ENCODE data around the gene SGCD.

SGCD gene

DNA sequence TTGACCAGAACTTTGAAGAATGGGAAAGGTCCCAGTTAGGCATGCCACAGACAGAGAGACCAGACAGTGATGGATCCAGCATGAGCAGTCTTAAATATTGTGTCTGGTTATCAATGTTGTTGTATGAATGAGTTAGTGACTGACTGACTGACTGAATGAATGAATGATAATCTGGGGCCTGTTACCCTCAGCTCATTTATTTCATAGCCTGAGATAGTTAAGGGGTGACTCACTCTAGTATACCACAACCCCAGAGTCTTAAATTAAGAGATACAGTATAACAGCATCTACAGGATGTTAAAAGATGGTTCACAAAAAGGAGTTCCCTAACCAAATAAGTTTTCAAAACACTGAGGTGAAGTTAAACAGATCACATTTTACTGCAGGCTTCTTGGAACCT lies 133.5 kb downstream of the SGCD start:
- no peak for DNase-seq (ENCODE audit: low read depth)

DNA sequence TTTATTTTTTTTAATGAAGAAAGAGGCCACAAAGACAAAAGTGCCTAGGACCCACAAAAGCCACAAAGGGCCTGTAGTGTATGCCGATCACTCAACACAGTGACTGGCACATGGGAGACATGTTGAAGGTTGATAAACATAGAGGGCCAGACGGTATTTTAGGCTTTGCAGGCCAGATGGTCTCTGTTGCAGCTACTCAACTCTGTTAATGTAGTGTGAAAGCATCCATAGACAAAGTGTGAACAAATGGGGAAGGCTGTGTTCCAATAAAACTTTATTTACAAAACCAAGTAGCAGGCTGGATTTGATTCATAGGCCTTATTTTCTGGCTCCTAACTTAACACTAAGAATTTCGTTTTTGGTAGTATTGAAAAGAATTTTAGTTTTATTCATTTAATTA lies 139.9 kb downstream of the SGCD start:
- DNase-seq (ENCODE audit: low read depth): no peak

DNA sequence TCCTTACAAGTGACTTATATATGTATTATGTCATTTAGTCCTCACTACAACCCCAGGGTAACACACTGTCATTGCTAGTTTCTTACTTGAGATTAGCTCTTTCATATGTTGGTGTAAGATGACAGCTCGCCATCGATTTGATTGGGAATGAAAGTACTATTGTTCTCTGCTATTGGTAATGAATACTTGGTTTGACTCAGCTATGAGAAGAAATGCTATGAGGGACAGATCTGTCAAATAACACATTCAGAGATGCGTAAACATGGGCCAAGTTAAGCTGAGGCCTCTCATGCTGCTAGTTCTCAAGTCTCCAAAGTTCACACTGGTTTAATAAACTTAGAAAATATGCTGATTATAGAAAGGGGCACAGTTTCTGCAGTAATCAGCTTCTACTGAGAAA lies 142.7 kb downstream of the SGCD start:
- no peak for DNase-seq (ENCODE audit: low read depth)

DNA sequence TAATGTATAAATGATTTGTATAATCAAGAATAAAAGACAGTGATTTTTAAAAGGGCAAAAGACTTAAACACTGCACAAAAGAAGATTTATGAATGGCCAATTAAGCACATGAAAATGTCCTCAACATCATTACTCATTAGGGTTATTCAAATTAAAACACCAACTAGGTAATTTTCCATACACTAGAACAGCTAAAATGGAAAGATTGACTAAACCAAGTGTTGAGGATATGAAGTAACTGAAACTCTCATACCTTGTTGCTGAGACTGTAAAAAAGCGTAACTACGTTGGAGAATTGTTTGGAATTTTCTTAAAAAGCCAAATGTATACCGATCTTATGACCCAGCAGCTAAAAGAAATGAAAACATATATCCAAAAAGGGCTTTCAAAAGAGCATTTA lies 144.9 kb downstream of the SGCD start:
- DNase-seq (ENCODE audit: low read depth): no peak

- no peak for DNase-seq (ENCODE audit: low read depth)
These were observed 146.4 kb downstream of the SGCD start for GRCh38 chr5:156473269-156473908.

DNA sequence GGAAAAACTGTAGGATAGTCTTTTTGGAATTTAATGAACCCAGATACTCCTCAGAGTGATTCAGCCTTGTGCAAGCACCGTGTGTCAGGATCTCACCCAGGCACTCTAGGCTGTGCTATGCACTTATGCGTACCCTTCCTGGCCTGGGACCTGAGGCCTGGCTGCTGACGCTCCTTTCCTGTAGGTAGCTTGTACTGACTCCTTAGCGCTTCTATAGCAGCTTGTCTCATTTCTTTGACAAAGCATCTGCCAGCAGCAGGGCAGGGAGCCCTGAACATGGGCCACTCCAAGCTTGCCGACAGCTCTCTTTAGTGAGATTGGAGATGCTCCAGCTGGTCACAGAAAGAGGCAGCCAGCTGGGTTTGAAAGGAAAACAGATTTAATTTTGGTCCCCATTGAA lies 147.3 kb downstream of the SGCD start:
- no peak for DNase-seq (ENCODE audit: low read depth)

DNA sequence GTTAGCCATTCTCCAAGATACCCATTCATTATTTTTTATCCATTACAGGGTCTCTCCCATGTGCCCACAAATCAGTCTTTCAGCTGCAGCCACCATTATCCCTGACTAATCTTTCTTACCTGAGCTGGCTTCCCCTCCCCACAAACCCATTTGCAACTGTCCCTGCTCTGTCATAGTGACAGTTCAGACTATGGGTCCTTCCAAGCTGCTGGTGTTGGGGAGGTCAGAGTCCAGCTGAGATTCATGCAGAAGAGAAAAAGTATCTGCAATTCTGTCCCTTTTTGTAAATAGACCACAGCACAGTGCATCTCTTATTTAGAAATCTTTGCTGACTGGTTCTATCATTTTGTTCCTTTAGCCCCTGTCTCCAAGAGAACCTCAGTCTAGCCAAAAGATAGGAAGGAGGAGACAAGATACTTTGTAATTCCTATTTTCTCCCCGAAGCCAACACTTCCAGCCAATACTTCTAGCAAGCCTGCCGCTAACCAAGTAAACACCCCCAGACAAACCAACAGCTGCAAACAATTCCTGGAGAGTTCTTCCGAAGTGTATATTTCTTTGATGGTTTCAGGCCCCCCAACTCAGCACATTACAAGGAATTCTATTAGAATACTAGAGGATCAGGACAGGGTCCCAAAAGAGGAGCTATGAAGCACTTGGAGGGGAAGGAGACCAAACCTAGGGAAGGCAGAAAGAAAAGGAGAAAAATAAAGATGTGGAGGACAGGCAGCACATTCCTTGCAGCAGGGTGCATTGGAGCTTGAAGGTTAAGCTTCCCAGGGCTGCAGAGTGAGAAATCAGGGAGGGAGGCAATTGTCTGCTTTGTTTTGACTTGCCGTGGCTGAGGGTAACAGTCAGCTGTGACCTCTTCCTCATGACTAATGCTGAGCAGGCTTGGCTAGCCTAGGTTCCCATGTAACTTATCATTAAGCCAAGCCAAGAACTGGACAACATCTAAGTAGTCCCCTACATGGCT lies 148.5 kb downstream of the SGCD start:
- DNase-seq (ENCODE audit: low read depth): no peak

DNA sequence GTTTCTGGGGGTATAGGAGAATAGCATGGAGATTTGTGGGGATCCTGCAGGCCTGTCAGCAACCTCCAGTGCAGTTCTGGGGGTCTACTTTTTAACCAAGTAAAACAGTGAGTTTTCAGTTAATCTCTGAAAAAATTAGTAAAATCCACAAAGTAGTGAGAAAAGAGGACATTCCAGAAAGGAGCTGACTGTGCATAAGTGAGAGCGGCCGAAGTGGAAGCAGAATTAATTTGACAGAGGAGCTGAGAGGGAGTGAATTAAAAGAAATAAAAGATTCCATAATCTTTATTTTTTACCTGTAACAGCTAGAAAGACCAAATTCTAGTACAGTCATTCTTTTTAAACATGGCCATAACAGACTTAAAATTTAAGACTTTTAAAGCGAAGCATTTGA lies 149.2 kb downstream of the SGCD start:
- no peak for DNase-seq (ENCODE audit: low read depth)

GRCh38 chr5:156476678-156477077 lies 149.7 kb downstream of the SGCD start:
- DNase-seq (ENCODE audit: low read depth): no peak

DNA sequence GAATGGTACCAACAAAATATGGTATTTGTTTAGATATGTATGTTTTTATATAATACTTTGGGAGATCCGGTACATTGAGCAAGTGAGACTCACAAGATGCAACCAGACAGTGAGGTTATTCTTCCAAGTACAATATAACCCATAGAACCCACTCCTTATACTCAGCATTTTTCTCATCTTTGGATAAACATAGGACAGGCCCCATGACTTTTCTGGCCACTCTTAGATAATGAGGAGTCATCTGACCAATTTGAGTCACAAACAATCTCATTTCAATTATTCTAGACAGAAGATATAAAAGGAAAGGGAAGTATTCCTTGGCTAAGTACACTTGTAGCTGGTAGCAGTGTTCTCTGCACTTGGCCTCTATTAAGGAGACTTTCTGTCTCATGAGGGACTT lies 150.2 kb downstream of the SGCD start:
- no peak for DNase-seq (ENCODE audit: low read depth)

DNA sequence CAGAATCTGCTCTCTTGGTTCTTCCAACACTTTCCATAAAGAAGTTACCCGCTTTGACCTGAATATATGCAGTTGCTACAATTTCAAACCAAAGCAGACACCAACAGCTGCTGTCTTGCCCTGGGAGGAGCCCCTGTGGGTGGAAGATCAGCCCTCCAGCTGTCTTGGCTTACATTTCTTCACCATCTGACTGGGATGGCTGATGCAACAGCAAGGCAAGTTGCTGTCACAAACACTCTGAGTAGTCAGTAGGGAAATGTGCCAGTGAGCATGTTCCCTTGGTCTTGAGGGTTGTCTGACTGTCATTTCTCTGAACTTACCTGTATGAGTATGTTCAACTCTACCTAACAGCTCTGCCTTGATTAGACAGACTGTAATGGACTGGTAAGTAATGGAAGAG lies 152.9 kb downstream of the SGCD start:
- DNase-seq (ENCODE audit: low read depth): no peak

- DNase-seq (ENCODE audit: low read depth): no peak
These were observed 154.8 kb downstream of the SGCD start for GRCh38 chr5:156481741-156482140.

GRCh38 chr5:156482818-156483217 lies 155.9 kb downstream of the SGCD start:
- no peak for DNase-seq (ENCODE audit: low read depth)

GRCh38 chr5:156486394-156487238 lies 159.7 kb downstream of the SGCD start:
- no peak for DNase-seq (ENCODE audit: low read depth)

DNA sequence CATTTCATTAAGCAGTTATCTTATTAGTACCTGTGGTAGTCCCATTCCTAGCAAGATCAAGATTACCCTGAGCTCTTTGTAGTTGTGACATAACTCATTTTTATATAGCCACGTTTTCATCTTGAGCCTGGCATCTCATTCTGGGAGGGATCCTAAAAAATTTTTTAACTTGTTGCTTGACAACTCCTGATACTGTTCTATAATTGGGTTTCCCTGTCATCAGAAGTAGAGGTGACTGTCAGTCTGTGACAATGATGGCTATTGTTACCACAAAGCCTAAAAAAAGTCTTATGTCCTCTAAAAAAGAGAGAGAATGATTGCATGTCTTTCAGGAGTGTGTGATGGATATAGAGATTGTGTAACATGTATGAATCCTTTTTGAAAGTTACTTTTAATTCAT lies 164.8 kb downstream of the SGCD start:
- no peak for DNase-seq (ENCODE audit: low read depth)

GRCh38 chr5:156496291-156496690 lies 169.3 kb downstream of the SGCD start:
- no peak for DNase-seq (ENCODE audit: low read depth)

DNA sequence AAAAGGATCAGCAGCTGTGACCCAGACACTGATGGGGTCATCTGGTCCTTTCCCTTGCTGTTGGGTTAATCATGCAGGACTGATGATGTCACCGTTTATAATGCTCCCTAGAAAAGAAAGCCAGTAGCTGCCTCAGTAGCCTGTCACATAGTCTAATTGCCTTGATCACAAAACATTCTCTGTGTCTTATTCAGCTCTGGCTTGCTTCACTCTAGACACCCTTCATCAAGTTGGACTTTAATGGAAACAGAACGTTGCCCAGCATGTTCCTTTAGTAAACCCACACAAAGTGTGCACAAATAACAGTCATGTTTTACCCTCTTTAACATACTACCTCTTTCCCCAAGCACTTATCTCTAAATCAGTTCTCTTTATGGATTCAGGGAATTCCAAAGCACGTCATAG lies 170.8 kb downstream of the SGCD start:
- DNase-seq (ENCODE audit: low read depth): no peak

DNA sequence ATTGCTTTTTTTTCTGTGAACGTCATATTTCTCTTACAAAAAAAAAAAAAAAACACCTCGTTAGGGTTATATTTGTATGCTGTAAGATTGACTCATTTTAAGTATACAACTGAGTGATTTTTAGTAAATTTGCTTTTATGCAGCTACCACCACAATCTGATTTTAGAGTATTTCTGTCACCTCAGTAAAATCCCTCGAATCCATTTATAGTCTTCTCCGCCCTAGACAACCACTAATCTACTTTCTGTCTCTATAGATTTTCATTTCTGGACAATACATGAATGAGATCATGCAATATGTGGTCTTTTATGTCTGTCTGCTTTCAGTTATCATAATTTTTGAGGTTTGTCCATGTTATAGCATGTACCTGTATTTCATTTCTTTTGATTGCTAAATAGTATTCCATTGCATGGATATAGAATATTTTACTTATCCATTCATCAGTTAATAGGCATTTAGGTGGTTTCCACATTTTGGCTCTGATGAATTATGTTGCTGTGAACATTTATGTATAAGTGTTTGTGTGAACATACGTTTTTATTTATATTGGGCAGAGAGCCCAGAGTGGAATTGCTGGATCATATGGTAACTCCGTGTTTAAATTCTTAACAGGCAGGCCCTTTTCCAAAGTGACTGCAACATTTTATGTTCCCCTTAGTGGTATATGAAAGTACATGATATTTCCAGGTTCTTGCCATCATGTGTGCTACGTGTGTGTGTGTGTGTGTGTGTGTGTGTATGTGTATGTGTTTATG lies 171.4 kb downstream of the SGCD start:
- DNase-seq (ENCODE audit: low read depth): no peak

DNA sequence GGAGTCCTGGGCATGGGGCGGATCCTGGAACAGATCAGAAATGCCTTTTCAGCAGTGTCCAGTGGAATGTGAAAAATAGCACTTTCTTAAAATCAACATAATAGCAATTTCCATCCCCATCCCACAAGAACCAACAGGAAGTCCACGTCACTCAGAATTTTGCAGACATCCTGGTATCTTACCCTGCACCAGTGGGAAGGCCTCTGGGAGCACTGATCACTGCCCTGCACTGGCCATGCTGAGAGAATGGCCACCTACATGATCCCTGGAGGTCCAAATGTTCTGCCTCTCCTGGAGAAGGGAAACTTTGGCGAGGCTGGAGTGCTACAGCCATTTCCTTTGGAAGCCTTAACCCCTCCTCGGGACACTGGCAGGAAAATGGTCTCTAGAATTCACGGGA lies 173.8 kb downstream of the SGCD start:
- DNase-seq (ENCODE audit: low read depth): no peak

DNA sequence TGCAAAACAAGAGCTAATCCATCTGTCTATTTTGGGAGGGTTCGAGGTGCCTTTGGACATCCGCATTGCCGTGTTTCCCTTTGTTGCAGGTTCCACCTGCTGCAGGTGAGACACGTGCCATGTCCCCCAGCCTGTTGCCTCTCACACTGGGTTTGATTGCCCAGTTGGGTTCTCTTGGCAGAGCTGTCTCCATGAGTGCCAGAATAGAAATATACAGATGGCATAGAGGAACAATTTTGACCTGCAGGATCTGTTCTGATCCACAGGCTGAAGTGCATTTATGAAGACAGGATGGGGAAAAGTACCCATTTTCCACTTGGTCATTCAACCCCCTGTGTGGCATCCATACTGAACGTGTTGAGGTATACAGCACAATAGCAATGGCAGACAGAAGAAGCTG lies 178.1 kb downstream of the SGCD start:
- no peak for DNase-seq (ENCODE audit: low read depth)

DNA sequence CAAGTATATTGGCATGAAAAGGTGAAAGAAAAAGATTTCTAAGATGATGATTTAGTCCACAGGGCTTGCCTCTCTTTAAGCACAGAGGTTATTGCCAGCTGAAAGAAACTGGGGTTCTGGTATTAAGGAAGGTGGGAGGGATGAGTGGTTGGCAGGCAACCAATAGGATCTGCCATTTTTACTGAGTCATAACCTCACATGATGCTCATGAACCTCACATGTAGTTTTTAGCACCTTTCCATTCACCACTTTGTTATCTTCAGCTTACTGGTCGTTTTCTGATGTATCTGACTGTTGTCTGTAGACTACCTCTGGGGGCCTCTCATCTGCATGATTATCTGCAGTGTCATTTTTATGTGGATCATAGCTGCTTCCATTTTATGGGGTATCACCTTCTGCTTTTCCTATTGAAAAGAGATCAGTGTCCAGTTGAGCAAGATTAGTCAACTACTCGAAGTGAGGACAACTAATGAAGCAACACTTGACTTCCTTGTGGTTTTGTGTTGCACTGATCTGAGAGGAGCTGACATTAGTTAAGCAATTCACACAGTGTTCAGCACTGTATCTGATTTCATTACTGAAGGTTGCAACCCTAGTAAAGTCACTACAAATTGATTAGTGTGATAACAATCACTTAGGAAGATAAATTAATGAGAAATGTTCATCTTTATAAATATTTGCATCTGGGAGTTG lies 186.3 kb downstream of the SGCD start:
- no peak for DNase-seq (ENCODE audit: low read depth)
